Measurements from ENCODE around the gene KRT32.

- TF ChIP-seq CTCF (IDR thresholded peaks at IDR 0.05) (no peak), POLR2A (IDR thresholded peaks at IDR 0.05) (no peak)
These were observed 25.2 kb upstream of the KRT32 start for GRCh38 chr17:41492351-41492750.
